GM12878 (cell line): ENCODE measurements around the gene CTIF. TPM values are rescaled to one million over a fixed set of nuclear protein-coding genes. Genes with fewer than 3 reads are reported as not detected.
A peak's percentile ranks its signal among the peaks of the same experiment; 100 is the strongest.

Experiments used
- CEBPZ ChIP-seq: fragments of 150-350 bp; IDR thresholded peaks from 2 replicates; pipeline ENCODE4 v1.6.1; 2016; ENCODE audit warnings: low read depth, low read length
- CUX1 ChIP-seq: IDR thresholded peaks from 2 replicates; pipeline ENCODE4 v1.6.1; 2012; ENCODE audit warnings: improper control_type of control experiment, low read depth, low read length; ENCODE audit not compliant: insufficient replicate concordance
- E2F8 ChIP-seq: fragments of 450-650 bp; IDR thresholded peaks from 2 replicates; pipeline ENCODE4 v1.6.1; 2018; ENCODE audit warnings: mild to moderate bottlenecking, low read depth, moderate library complexity; ENCODE audit not compliant: partially characterized antibody
- EGR1 ChIP-seq, 2 experiments: IDR thresholded peaks; 1 replicate in 1 of 2; 2 replicates in 1 of 2; pipeline ENCODE4 v1.6.1; 2011 to 2012; ENCODE audit warnings: low read depth in 2 of 2, low read length in 2 of 2, borderline replicate concordance in 1 of 2, mild to moderate bottlenecking in 1 of 2, moderate library complexity in 1 of 2
- KAT2A ChIP-seq: conservative IDR thresholded peaks from 2 replicates; pipeline ENCODE4 v1.6.1; 2011; ENCODE audit warnings: low read depth, low read length; ENCODE audit not compliant: control insufficient read depth
- MYB ChIP-seq: fragments of 150-350 bp; IDR thresholded peaks from 2 replicates; pipeline ENCODE4 v1.6.1; 2014; ENCODE audit warnings: mild to moderate bottlenecking, low read depth, low read length, borderline replicate concordance
- NFIC ChIP-seq: IDR thresholded peaks from 2 replicates; pipeline ENCODE4 v1.6.1; 2012; ENCODE audit warnings: low read depth, mild to moderate bottlenecking, inconsistent platforms, low read length, moderate library complexity
- NKRF ChIP-seq: fragments of 450-650 bp; conservative IDR thresholded peaks from 2 replicates; pipeline ENCODE4 v1.6.1; 2017; ENCODE audit warnings: mild to moderate bottlenecking, moderate library complexity
- PAX5 ChIP-seq: IDR thresholded peaks from 2 replicates; pipeline ENCODE4 v1.6.1; 2011; ENCODE audit warnings: low read depth, low read length, borderline replicate concordance
- RBBP5 ChIP-seq: fragments of 200-600 bp; sonication (generic); conservative IDR thresholded peaks from 2 replicates; pipeline ENCODE4 v1.6.1; 2016
- RCOR1 ChIP-seq: conservative IDR thresholded peaks from 2 replicates; pipeline ENCODE4 v1.6.1; 2012; ENCODE audit warnings: low read depth, low read length, improper control_type of control experiment
- SMAD5 ChIP-seq: IDR thresholded peaks from 2 replicates; pipeline ENCODE4 v1.6.1; 2016; ENCODE audit warnings: antibody characterized with exemption, low read depth
- SREBF1 ChIP-seq: IDR thresholded peaks from 2 replicates; pipeline ENCODE4 v1.6.1; 2012; ENCODE audit warnings: mild to moderate bottlenecking, low read length
- USF1 ChIP-seq: IDR thresholded peaks from 2 replicates; pipeline ENCODE4 v1.6.1; 2011; ENCODE audit warnings: borderline replicate concordance, low read depth, mild to moderate bottlenecking, moderate library complexity, mixed read lengths, low read length; ENCODE audit not compliant: insufficient read depth; ENCODE audit errors: extremely low read length
- polyA plus RNA-seq, 11 experiments: library from polyadenylated mRNA; depleted of rRNA in 4 of 11; unstranded in 6 of 11; stranded (reverse) in 5 of 11; fragments of >200 nt; fragmentation: Nextera tagmentation in 4 of 11; fragmentation: Illumina TruSeq in 1 of 11; extraction: Ambion mirVana in 4 of 11; extraction: Trizol in 1 of 11; gene quantifications; 1 replicate in 1 of 11; 2 replicates in 10 of 11; pipeline versions ENCODE4 v1.2.1 to v1.2.3, GENCODE V29; 2011 to 2016; ENCODE audit warnings: inconsistent platforms in 2 of 11, missing spikeins in 2 of 11, low read depth in 1 of 11
- total RNA-seq, 4 experiments: library from RNA; depleted of rRNA in 3 of 4; stranded (reverse); fragments of >200 nt in 3 of 4; fragmentation: Illumina TruSeq in 1 of 4; extraction: Trizol in 1 of 4; gene quantifications; 2 replicates each; pipeline versions ENCODE4 v1.2.1 to v1.2.3, GENCODE V29; 2013 to 2021

CTIF gene
- total and polyA plus RNA-seq, 10 of the 15 experiments (the other 5 are each of a cell fraction or from before 2014, with no cell fraction given): 0.06 to 11.6 (median 2.5) TPM

- no peak for TF ChIP-seq CUX1
- no peak for TF ChIP-seq NKRF
- 0 out of 2 replicates have a peak, but pooled peaks have one; percentile 10 for TF ChIP-seq NFIC
- TF ChIP-seq CEBPZ: no peak
- TF ChIP-seq RBBP5: no peak
- TF ChIP-seq SREBF1: no peak
- no peak for TF ChIP-seq MYB
- TF ChIP-seq RCOR1: no peak
- TF ChIP-seq E2F8: no peak
- TF ChIP-seq PAX5: no peak
- no peak for TF ChIP-seq USF1
- no peak for TF ChIP-seq SMAD5
- no peak for TF ChIP-seq KAT2A
- TF ChIP-seq EGR1 (IDR thresholded peaks at IDR 0.05; ENCODE audit: borderline replicate concordance in 1 of 2, low read depth in 2 of 2, low read length in 2 of 2): no peak
Measured at GRCh38 chr18:48778344-48779011, 239.6 kb downstream of the CTIF start (continued).
